ENCODE measurements around the gene MPZL1.

MPZL1 gene

DNA sequence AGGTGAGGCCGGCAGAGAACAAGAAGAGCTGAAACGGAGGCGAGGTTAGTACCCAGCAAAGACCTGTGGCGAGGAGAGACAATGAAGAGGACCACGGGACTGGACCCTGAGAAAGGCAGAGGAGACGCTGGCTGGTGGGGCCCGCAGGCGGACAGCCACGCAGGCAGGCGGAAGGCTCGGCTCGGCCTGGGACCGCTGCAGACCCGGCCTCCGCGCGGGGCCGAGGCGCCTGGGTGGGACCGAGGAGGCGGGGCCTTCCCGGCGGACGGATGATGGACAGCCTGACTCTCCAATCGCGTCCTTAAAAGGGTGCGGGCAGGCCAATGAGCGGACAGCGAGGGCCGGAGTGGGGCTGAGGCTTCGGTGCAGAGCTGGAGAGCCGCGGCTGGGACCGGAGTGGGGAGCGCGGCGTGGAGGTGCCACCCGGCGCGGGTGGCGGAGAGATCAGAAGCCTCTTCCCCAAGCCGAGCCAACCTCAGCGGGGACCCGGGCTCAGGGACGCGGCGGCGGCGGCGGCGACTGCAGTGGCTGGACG is at the start of gene MPZL1:
Gene MPZL1, plus strand, starts transcription at position 366 of the 535 bp plus-strand sequence. CDS start 170 bp downstream, outside the sequence.
- DNase-seq (ENCODE audit: low read depth), result peak; percentile 83

DNA sequence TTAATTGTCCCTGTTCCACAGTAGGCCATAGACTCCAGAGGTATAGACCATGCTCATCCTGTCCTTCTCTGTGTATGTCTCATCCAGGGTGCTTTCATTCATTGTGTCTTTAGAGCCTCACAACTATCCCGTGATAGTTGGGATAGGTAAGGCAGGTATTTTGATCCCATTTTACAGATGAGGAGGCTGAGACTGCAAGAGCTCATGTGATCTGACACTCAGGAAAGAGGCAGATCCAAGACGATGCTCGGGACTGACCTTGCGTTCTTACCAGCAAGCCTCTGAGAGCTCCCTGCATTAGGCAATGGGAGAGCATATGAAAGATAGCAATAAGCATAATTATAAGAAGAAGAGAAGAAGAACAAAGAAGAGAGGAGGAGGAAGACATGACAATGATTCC is 49.0 kb upstream of the MPZL1 start:
- DNase-seq (ENCODE audit: low read depth), result no peak

DNA sequence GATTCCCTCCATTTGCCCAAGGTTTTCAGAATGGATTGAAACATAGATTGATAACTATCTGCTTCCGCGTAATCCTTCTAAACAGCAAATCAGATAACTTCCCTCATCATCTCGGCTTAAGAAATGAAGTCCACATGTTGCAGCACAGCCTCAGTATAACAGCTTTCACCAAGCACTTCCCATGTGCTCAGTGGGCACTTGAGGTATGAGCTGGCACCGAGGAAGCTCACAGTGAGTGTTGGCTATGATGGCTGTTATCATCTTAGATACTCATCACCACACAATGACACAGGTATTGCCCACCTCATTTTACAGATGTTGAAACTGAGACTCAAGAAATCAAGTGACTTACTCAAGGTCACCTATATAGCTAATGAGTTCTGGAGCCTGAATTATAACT is 48.5 kb upstream of the MPZL1 start:
- DNase-seq (ENCODE audit: low read depth), result no peak

DNA sequence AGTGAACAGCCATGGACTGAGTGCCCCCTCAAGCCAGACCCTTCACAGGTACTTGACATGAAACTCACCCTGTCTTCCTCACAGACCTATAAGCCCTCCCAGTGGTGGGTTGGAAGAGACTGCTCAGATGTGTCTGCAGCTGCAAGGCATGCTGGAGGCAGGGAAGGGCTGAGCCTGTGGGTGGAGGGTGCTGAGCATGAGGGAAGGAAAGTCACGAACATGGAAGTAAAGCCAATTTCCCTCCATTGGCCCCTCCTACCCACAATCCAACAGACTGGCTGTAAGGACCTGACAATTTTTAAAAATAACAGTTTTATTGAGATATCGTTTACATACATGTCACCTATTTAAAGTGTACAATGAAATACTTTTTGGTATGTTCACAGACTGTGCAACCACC is 47.6 kb upstream of the MPZL1 start:
- DNase-seq (ENCODE audit: low read depth), result no peak

DNA sequence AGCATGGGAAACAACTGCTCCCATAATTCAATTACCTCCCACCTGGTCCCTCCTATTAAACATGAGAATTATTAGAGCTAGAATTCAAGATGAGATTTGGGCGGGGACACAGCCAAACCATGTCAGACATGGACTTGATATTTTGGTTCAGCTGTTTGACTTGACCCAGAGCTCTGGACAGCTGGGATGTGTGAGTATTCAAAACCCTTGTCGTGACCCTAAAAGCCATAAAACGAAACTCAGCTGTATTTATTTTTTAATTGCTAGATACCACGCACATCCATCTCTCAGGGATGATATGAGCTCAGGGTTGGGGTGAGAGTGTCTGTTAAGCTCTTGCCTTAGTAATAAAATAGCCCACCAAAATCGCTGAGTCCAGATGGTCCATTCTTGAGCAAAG is 46.3 kb upstream of the MPZL1 start:
- DNase-seq (ENCODE audit: low read depth), result no peak

DNA sequence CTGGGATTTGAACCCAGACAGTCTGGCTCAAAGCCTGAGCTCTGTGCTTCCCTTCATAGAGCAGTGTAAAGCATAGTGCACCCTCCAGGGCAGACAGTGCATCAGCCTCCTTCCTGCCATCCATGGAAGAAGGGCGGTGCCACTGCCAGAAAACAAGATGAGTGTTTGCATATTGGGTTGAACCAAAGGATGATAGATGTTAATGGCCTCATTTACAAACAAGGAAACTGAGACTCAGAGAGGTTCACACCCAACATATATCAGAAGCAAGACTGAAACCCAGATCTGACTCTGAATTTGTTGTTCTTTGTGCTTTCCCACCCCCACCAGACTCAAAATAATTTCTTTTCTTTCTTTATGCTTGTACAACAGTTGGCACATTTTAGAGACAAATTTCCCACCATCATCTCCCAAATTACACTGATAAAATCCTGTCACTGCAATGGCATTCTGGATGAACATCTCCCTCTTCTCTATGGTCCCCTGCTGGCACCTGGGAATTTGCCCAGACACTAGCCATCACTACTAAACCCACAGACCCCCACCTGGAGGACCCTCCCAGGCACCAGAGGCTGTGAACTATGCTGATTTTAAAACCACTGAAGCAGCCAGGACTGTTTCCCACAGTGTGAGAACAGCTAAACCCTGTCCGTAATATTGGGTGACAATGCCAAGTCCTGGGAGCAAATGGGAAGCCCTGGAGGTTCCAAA is 45.4 kb upstream of the MPZL1 start:
- no peak for DNase-seq (ENCODE audit: low read depth)

DNA sequence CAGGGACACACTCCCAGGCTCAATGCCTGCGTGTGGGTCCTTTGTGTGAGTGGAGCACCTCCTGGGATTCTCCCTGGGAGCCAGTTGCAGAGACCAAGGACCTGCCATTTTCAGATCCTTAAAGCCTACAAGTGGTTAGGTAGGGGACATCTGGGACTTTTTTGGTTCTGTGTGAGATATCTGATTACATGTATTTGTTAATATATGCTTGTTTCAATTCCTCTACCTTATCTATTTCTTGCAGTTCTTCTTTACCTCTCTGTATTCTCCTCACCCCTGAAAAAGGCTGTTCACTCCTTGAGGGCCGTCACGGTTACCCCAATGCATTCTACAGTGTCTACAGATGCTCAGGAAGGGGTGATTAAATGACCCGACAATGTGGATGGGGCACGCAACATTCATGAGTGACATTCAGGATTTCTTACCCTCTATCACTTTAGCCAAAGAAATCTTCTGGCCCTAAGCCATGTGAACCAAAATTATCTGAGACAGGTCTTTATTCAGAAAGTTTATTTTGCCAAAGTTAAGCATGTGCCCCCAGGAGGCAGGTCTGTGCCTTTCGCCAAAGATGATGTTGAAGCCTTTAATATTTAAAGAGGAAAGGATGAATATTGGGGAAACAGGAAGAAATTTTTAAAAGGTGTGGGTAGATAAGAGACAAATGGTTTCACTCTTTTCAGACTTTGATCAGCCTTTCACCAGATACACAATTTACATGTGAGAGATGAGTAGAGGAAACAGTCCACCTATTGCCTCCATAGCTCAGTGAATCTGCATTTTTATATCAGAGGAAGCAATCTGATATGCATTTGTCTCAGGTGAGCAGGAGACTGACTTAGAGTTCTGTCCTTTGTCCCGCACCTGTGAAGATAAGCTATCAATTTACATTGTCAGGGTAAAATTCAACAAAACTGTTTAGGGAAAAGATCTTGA is 44.6 kb upstream of the MPZL1 start:
- no peak for DNase-seq (ENCODE audit: low read depth)

GRCh38 chr1:167678422-167678821 is 43.4 kb upstream of the MPZL1 start:
- no peak for DNase-seq (ENCODE audit: low read depth)

- no peak for DNase-seq (ENCODE audit: low read depth)
Observed at GRCh38 chr1:167678838-167679237, 42.9 kb upstream of the MPZL1 start.

GRCh38 chr1:167679714-167680113 is 42.1 kb upstream of the MPZL1 start:
- DNase-seq (ENCODE audit: low read depth), result no peak

- no peak for DNase-seq (ENCODE audit: low read depth)
Observed at GRCh38 chr1:167681024-167681423, 40.8 kb upstream of the MPZL1 start.

DNA sequence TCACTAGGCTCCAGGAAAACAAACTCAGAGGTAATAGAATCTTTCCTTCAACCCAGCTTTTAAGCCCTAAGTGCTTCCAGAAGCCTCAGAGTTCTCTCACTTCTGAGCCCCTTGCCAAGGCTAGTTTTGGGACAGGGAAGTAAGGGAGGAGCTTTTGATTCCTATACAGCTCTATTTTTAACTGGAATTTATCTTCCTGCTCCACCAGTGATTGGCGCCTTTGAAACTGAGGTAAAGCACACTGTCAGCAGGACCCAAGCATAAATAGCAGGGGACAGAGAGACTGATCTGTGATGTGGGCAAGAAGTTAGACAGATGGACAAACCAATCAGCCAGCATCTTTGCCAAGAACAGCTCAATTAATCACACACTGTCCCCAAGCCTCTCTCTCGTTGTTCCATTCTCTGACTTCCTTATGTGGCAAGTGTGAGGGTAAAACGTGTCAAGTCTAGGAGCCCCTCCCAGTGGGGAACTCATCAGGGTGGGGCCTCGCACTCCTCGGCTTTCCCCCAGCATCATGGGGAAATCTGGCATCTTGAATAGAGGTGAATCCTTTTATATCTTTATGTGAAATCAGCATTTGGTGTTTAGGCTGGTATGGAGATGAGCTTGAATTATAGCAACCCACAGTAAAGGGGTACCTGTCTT is 40.2 kb upstream of the MPZL1 start:
- DNase-seq (ENCODE audit: low read depth), result no peak

DNA sequence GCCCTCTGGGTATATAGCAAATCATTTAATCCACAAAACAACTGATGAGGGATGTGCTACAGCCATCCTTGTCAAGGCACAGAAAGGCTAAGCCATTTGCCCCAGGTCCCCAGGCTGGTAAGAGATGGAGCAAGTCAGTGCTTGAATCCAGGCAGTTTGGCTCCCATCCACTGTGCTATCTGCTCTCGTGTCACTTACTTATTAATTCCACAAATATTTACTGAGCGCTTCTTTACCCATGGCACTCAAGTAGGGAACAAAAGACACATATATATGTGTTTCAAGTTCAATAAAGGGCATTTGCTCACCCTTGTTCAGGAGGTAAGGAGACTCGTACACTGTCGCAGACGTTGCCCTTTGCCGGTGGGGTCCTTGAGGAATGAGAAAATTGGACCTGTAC is 38.6 kb upstream of the MPZL1 start:
- no peak for DNase-seq (ENCODE audit: low read depth)

GRCh38 chr1:167683641-167684502 is 37.9 kb upstream of the MPZL1 start:
- no peak for DNase-seq (ENCODE audit: low read depth)

DNA sequence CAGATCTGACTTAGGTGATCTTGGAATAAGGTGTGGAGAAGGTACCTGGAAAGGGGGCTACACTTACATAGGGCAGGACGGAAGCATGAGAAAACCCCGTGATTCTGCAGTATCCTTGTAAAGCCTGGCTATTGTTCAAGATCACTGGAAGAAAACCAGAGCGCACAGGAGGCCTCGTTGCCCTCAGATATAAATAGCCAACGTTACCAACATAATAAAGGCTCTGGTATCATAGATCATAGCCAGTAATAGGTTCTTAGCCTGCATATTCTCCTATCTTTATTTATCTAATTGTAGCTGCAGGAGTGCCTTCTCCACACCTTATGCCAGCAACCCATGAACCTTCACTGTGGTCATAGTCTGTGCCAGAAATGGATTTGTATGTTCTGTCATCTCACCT is 35.9 kb upstream of the MPZL1 start:
- no peak for DNase-seq (ENCODE audit: low read depth)

GRCh38 chr1:167687919-167688519 is 33.8 kb upstream of the MPZL1 start:
- peak; percentile 70 for DNase-seq (ENCODE audit: low read depth)

DNA sequence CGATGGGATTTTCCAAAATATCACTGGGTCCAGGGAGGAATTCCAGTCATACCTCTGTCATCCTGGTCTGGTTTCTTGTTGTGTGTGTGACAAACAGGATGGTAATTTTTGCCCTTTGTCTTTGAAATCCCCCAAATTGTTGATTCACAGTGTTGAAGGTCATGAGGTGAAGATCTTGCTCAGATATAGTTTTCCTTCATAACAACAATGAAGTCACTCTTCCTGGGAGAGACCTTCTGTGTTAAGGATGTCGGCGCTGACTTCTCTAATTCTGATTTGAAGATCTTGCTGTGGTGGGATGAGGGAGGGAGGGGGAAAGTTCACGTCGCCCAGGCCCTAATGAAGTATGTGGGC is 32.2 kb upstream of the MPZL1 start:
- DNase-seq (ENCODE audit: low read depth), result no peak

- no peak for DNase-seq (ENCODE audit: low read depth)
Observed at GRCh38 chr1:167690053-167690452, 31.7 kb upstream of the MPZL1 start.

DNA sequence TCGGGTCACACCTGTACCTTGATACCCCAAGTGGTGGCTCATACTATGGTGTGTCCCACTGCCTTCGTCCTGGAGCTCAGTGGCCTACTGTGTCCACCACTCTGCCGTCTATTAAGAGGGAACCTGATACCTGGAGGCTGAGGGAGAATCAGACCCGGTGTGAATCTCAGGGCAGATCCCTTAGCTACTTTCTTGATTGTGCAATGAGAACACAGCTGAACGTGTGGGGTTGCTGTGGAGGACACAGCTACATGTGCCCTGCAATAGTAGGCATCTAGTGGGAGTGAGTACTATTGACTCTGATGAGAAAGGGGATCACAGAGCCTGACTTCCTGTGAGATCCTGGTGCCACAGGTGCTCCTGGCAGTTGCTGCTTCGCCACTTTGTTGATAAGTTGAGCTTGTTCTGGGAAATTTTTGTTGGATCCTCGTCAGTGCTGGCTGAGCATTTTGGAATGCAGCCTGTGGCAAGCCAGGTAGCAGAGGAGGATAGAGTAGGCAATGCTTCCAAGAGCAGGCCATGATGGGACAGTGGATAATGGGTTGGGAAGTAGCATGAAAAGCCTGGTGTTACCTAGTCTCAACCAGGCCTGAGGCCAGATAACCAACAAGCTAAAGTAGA is 28.2 kb upstream of the MPZL1 start:
- DNase-seq (ENCODE audit: low read depth), result no peak

DNA sequence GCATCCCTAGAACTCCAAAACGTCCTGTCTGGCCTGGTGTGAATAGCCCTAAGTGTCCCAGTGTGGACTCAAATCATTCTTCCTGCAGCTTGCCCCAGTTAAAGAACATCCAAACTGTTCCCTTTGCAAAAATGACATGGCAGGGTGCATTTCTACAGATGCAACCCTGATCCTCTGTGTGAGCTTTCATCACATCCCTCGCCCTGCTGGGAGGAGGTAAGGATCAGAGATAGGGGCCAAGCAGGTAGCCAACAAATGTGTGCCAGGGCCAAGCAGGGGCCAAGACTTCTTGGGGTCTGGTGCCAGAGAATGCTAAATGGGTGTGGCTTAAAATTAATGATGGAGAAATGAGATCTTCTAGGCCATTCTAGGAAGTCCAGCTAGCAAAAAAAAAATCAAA is 27.1 kb upstream of the MPZL1 start:
- DNase-seq (ENCODE audit: low read depth), result no peak

GRCh38 chr1:167695147-167695546 is 26.6 kb upstream of the MPZL1 start:
- DNase-seq (ENCODE audit: low read depth), result no peak

Data from fibroblast of the conjunctiva (primary cell).